CD4-positive, alpha-beta T cell treated with Interleukin-15 for 4 hours (primary cell): ENCODE measurements around the gene AGAP1.

ENCODE experiments used
- DNase-seq: peaks from one replicate; pipeline ENCODE4 v3.0.0-alpha.2; 2020; ENCODE audit warnings: low spot score

Gene AGAP1

DNA sequence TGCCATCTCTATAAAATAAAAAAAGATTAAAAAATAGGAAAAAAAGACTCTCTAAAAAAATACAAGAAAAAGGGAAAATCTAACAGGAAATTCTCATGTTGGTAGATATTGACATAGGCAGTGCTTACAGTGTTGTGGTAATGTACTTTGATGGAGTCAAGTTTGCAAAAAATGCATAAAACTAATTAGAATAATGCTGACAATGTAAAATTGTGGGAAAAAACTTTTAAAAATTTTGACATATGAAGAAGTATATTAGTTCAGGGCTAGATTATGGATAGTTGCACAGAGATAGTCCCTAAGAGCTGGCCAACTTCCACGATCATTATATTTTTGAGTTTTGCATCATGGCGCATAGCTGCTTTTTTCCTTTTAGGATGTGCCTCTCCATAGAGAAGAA, 601.7 kb downstream of the AGAP1 start:
- no peak for DNase-seq

DNA sequence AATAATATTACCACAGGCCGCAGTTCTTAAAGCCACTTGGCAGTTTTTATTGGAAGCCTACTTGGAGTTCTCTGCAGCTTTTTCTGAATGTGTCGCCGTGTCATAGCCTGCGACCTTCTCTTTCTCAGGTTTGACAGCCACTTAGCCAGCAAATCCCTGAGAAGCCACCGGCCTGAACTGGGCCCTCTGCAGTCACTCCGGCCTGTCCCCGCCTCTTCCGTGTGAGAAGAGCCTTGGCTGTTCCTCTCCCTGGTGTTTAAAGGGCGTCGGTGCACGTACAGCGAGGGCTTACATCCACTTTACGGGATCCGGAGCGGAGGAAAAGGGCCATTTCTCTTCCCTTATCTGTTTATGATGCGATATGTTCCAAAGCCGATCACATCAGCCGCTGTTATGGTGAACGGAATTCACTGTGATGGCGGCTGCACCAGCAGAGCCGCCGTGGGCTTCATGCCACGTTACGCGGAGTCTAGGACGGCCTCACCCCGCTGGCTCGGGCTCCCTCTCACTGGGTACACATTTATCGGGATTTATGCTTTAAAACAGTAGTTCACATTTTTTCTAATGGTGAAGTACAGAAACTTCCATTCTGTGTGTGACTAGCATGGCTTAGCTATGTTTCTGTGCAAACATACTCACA, 607.6 kb downstream of the AGAP1 start:
- DNase-seq, result no peak

DNA sequence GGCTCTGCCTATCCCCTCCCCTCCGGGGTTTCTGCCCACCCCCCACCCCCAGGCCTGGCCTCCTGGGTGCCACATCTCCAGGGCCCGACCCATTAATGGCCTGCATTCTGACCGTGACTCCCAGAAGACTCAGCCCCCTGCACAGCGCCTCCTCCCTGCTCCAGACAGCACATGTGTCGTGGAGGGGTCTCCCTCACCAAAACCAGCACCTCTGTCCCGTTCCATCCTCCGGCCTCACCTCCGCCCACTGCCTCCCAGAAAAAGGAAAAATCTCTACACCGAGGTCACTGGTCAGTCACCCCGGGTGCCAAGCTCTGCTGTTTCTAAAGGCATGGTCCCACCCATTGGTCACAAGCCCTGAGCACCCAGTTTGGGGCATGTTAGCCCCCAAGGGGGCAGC, 609.1 kb downstream of the AGAP1 start:
- no peak for DNase-seq

DNA sequence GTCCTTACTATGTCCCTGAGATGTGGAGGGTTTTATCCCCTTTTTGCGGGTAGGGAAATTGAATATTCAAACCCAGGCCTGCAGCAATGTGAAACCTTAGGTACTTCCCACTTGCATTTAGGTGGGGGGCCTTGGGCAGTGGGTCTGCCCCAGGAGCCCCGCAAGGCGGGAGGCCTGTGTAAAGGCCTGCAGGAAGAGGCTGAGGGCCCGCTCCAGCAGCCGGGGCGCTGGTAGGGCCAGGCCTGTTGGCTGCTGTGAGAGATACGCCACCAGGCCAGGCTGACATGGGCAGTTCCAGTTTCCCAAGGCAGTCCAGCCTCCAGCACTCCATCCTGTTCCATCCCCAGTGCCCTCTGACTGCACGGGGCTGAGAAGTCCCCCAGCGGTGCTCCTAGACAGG, 610.1 kb downstream of the AGAP1 start:
- DNase-seq, result no peak

DNA sequence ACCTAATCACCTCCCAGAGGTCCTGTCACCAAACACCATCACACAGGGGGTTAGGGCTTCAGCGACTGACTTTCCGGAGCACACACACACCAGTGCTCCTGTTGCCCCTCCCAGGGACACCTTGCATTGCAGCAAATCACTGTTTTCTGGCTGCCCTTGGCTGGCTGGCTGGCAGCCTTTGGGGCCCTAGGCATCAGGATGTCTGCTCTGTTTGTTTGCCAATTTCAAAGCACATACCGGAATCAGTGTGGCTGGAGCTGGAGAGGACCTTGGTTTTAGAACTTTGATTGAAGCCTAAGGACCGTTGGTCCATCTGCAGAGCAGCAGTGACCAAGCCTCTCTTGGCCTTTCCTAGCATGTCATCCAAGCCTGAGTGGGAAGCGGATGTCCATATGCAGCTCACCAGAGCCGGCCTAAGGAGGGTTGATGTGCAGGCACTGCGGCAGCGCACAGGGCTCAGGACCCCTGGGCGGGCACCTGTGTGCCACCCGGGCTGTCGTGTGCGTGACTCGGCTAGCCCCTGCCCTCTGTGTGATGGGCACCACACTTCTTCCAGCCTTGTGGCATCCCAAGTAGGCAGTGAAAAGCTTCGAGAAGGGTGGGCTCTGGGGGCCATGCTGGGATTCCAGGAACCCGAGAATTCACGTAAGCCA, 612.2 kb downstream of the AGAP1 start:
- no peak for DNase-seq

DNA sequence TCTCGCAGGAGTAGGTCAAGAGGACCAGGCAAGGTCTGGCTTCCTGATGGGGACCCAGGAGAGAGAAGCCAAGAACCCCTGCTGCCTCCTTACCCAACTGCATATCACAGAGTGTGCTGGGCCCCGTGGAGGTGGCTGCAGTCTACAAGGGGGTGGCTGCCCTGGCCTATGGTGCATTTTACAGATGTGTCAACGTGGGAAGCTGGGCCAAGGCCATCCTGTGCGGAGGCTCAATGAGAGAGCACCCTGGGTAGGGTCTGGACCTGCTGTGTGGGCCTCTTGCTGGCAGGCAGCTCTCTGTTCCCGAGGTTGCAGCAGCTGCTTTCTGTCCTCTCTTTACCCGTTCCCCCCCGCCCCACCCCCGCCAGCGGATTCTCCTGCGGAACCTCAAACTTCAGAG, 612.9 kb downstream of the AGAP1 start:
- DNase-seq, result no peak

DNA sequence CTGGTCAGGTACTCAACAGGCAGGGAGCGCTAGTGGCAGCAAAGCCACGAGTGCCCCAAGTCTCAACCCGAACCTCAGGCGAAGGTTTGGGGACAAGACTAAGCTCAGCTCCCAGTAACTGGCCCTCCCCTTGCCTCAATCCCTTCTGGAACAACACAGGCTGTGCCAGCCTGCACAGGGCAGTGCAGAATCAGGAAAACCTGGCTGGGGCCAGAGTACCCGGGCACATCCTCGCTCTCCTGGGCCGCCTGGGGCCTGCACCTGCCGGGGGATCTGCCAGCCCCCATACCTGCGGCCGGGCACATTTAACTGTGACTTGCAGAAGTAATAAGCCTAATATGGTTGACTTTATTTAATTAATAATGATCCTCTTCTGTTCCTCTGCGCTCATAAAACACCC, 613.7 kb downstream of the AGAP1 start:
- no peak for DNase-seq

DNA sequence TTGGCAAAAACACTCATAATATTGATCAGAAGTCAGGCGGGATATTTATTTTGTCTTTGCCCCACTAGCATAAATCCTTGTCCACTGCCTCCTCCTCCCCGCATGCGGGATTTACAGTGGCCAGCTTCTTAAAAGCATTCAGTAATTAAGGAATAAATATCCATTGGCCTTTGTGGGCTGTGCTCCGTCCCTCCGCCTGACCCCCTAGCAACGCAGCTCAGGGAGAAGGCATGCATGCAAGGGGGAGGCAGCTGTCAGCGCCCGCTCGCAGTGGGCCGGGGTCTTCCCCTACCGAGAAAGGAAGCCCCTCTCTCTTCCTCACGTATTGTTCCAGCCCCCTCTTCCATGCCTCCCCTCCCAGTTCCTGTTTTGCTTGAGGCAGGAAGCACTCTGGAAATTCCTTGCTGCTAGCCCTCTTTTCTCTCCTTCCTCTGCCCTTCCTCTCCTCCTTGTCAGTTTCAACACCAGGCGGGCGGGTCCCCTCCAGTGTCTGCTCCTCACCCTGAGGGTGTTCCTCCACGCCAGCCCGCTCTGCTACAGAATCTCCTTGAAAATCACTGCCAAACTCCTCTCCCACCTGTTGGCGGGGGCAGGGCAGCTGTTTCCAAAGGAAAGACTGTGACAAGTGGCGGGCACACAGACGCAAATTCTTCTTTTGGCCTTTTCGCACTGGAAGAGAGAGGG, 614.2 kb downstream of the AGAP1 start:
- DNase-seq, result no peak

DNA sequence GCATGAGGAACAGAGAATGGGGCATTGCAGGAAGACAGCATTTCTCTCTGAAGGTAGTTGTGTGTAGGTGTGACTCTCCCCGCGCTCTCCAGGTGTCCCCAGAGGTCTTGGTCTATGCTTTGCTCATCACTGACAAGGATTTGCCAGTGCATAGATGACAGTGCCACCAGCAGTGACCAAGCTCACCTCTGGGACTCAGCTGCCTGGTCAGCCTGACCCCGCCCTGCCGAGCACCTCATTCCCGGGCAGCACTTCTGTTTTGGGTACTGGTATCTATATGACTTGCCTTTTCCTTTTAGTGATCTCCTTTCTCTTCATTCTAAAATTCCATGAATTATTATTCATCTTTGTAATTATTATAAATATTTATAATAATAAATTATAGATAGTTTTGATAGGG, 615.2 kb downstream of the AGAP1 start:
- no peak for DNase-seq

DNA sequence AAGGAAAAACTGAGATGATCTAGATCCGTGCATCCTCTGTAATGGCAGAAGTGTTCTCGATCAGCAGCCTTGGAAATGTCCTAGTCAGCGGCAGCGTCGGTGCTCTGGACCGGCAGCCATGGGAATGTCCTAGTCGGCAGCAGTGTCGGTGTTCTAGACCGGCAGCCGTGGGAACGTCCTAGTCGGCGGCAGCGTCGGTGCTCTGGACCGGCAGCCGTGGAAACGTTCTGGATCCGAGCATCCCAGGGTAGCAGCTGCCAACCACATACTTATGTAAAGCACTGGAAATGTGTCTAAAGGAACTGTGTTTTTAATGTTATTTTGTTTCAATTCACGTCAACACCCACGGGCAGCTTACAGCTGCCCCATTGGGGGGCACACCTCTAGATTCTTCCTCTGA, 615.6 kb downstream of the AGAP1 start:
- no peak for DNase-seq

DNA sequence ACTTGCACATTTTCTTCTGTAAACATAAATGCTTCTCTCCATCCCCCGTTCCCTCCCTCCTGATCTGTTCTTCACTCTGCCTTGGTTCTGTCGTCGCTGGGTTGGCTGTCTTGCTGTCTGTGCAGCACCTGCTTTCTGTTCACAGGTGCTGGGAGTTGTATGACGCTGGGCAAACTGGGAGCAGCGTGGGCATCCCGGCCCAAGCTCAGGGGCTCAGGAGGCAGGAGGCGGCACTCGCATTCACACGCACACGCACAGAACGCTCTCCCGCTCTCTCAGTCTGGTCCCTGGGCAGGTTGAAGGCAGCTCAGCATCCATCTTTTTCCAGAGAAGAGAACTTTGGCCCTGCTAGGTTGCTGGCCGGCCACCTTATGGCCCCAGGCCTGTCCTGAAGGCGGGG, 618.6 kb downstream of the AGAP1 start:
- DNase-seq, result no peak

DNA sequence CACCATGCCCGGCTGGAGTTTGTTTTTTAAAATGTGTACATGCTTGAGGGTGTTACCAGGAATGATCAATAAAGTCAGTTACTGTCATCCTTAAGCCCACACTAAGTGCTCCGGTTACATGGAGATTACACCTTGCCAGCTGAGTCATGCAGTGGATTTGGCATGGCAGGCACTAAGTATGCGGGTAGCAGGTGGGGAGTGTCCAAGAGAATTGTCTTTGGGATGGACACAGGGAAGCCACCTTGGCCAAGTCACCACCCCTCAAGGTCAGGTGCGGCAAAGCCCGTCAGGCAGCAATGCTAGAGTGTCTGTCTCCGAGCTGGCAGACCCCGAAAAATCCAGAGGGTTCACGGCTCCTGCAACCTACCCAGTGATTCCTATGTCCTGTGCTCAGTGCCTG, 619.6 kb downstream of the AGAP1 start:
- no peak for DNase-seq

DNA sequence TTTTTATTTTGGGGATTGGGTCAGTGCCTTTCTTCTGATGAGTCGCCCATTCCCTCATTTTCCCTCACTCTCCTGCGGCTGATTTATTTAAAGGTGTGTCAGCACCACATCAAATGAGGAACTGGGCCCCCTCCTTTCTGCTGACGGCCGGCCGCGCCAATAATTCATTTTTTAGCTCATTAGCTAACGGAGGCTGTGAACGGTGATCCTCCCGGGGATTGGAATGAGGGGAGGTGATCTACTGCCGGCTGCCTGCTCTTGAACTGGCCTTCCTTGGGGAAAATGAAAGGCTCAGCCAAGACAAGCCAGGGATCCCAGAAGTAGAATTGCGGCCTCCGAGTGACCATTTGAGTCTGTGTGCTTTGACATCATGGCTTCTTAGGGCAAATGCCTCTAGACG, 620.1 kb downstream of the AGAP1 start:
- DNase-seq, result no peak

DNA sequence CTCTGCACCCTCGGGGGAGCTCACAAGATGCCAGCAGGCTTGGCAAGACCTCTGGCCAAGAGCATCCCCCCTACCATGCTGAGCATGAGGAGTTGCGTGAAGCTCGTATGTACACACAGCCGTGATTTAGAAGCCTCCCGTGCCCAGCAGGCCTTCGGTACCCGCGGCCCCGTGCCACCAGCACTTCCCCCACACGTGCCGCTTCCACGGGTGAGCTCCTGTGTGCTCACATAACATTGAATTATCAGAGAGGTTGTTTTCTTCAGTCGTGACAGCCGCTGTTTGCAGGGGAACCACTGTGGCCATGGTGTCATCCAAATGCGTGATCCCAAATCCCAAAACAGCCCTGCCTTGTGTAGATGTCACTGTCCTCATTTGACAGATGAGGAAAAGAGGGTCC, 621.1 kb downstream of the AGAP1 start:
- no peak for DNase-seq

DNA sequence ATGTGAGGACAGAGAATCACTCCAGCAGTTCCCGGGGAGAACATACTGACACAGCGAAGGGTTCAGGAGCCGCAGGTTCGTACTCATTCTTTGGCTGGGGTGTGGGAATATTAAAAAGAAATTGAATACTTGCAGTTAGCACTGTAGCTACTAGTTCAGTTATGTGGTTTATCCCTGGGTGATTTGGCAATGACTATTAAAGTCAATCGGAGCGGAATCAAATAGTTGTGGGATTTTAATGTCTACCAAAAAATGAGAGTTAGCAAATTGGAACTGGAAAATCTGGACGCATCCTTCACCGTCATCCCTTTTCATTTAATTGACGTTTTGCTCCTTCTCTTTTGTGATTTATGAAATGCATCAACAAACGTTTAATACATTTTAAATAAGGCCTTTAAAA, 623.6 kb downstream of the AGAP1 start:
- DNase-seq, result no peak

DNA sequence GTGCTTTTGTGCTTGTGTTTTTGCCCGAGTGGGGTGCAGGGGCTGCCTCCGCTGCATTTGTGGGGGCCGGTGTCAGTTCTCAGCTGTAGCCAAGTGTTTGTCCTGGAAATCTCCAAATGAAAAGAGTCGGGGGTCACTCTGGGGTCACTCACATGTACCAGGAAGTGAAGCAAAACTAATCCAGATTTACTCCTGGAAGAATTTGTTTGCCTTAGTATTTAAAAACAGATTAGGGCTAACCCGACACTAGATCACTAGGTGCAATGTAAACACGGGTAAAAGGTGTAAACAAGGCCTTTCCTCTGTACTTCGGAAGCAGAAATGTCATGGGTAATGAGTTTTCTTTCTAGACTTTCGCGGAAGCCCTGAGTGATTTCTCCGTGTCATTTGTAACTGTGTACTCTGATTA, 624.0 kb downstream of the AGAP1 start:
- DNase-seq, result no peak

DNA sequence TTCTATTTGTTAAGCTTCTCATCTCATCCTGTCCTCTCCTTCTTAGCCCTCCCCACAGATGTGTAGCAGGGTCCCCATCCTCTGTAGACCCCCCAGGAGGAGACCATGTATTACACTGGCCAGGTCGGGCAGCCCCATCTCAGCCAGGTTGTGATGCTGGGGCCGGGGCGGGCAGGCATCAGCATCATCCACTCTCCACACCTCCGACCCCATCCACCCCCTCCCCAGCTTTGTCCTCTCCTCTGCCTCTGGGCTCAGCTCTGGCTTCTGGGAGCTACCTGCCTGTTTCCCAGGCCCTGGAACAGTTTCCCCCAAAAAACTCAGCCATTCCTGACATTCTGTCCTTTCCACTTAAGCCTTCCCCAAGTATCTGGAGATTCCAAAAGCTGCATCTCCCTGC, 625.2 kb downstream of the AGAP1 start:
- DNase-seq, result no peak

DNA sequence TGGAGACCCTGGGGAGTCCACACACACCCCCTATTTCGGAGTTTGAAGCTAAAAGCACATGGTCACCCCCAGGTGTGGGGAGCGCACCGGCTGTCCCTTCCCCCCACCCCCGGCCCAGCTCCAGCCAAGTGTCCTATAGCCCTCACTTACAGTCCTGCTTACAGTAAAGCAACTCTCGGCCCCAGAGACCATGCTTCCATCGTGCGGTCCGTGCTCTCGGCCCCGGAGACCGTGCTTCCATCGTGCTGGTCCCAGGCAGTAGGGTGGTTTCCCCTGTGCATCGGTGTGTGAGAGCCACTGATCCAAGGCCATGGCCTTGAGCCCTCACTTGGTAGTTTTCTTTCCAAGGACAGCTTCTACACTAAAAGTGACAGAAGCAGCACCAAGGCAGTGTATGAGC, 625.6 kb downstream of the AGAP1 start:
- no peak for DNase-seq

DNA sequence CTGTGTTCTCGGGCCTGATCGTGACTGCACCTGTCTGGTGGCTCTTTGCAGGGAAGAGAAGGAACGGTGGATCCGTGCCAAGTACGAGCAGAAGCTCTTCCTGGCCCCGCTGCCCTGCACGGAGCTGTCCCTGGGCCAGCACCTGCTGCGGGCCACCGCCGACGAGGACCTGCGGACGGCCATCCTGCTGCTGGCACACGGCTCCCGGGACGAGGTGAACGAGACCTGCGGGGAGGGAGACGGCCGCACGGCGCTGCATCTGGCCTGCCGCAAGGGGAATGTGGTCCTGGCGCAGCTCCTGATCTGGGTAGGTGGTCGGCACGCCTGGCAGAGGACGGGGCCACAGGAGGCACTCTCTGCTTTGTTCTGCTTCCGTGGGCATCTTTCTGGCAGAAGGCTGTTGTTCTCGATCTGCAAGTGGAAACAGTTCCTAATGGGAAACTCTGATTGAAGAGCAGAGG, 626.3 kb downstream of the AGAP1 start:
- DNase-seq, result no peak

DNA sequence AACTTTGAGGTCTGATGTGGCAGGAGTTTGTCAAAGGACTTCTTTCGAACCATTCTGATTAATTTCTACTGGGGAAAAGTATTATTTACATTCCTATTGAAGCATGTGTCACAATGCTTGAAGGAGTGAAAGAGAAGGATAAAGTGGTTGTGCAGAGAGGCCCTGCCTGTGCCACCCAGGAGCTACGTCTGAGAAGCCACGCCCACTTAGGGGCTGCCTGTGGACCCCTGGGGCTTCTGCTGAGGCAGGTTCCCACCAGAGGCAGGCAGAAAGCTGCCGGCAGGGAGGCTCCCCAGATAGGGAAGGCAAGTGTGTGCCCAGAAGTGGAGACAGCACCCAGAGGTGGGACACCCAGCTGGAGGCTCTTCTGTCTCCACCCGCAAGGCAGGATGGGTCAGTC, 627.0 kb downstream of the AGAP1 start:
- no peak for DNase-seq

DNA sequence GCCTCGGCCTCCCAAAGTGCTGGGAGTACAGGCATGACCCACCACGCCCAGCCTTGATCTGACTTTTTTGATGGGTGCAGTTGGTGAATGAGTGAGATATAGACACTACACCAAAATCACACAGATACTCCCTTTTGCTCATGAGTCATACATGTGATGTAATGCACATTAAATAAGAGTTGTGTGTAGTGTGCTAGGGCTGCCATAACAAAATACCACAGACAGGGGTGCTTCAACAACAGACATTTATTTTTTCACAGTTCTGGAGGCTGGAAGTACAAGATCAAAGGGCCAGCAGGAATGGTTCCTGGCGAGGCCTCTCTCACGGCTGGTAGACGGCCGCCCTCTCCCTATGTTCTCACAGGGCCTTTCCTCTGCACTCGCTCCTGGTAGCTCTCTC, 627.7 kb downstream of the AGAP1 start:
- no peak for DNase-seq

DNA sequence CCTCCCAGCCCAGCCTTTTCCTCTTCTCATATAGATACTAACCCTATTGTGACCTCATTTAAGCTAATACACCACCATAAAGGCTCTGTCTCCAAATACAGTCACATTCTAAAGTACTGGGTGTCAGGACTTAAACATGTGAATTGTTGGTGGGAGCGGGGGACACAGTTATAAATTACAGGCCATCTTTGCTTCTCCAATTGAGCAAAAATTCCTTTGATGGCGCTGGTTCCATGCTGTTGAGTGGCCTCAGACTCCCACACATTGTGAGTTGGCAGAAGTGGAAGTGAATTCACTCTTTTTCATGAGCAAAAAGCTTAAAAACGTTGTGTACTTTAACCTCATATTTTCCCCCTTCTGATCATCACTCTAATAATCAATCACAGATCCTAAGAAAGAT, 628.4 kb downstream of the AGAP1 start:
- no peak for DNase-seq

DNA sequence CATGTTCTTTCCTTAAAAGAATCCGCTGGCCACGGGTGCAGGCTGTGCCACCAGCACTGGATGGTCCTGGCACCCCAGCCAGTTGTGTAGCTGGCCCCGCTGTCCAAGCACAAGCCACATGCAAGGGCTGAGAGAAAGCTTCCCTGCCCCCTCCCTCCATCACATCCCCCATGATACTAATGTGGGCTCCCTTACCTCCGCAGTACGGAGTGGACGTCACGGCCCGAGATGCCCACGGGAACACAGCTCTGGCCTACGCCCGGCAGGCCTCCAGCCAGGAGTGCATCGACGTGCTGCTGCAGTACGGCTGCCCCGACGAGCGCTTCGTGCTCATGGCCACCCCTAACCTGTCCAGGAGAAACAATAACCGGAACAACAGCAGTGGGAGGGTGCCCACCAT, 629.9 kb downstream of the AGAP1 start:
- DNase-seq, result no peak
